HG02943 (cell line): ENCODE measurements around the gene ZNF536.

Experiments
- ATAC-seq: cut with Tn5 transposase; IDR thresholded peaks from one replicate; pipeline ENCODE4 v1.9.1; 2021; ENCODE audit warnings: mild to moderate bottlenecking, low read depth, moderate library complexity; ENCODE audit not compliant: unreplicated experiment

The ZNF536 gene

DNA sequence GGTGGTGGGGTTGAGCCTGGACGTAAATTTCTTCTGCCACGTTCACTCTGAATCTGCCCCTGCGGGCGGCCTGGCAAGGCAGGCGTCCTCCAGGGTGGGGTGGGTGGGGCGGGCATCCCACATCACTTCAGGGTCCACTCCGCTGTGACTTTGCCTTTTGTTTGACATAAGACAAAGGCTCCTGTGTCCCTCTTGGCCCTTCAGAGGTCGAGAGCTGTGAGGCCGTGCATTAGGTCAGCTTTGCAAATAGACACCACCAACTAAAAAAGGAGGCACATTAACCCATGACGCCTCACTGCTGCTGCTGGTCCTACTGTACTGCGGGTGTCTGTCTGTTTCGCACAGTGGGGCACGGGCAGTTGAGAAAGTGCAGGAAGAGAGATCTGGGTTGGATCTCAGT, 10.5 kb upstream of the ZNF536 start:
- ATAC-seq: no peak

DNA sequence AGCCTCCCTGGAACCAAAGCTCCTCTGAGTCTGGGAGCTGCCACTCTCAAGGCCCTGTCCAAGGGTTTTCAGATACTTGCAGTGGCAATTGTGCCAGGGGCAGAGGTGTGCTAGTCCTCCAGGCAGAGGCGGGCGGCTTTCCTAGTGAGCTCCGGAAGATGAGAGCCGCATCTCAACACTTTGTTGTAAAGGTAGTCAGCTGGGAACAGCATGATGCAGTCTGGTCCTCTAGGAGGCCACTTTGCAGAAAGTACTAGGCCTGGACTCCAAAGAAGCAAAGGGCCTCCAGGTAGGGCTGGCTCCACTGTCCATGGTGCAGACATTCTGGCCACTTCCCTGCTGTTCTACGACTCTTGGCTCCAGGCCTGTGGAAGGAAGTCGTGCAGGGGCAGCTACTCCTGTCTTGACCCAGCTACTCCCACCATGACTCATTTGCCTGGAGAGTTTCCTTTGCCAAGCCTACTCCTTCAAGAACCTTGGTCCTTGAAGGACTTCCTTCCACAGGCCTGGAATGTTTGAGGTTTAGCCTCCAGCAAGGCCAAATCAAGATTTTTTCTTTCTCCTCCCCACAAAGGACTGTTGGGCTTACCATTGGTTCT, 9.9 kb upstream of the ZNF536 start:
- no peak for ATAC-seq

DNA sequence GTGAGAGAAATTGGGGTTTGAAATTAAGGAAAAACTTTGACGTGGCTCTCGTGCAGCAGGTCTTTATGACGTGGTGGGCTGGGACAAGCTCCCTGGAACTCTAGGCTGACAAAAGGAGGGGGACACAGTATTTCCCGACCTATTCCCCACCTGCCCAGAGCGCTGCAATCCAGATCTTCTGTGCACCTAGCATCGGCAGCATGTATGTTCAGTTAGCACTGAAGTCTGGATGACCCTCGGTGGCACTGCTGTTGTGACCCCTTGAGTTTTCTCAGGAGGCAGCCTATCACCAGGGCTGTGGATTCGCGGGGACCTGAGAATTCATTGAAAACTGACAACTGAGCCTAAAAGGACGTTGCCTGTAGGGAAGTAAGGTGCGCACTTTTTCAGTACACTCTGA, 9.1 kb upstream of the ZNF536 start:
- no peak for ATAC-seq

DNA sequence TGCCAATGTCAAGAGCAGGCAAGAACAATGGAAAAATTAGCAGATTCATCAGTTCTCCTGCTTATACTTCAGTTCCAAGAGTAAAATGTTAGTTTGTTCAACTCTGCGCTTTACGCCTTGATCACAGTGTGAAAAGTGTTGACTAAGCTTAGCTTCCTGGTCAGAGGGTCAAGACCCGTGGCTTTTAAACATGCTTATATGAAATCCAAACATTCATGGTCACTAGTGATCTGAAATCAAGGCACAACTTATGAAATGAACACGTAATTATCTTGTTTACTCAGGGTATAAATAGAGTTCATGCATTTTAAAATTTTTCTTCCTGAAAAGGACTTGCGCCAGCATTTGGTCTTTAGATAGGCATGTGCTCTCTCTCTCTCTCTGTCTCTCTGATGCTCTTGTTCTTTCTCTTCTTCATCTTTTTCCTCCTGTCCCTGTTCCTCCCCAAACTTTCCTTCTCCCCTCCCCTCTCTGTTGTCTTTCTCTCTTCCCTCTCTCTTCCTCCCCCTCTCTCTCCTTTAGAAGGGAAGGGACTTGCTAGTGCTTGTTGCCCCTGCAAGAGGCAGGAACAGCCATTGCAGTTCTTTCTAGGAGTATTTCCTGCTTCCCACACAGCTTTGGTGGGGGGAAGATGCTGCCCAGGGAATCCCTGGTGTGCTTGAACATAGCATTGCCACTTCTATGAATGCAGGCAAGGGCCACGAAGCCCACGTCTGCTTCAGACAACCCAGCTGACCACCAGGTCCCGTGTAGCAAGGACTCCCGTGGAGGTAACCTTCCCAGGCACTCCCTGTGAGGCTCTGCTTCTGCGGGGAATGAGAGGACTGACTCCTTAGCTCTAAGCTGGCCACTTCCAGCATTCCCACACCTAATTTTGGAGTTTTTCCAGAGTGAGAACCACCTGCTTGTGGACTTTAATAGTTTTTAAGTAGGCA, 7.1 kb upstream of the ZNF536 start:
- ATAC-seq: no peak

DNA sequence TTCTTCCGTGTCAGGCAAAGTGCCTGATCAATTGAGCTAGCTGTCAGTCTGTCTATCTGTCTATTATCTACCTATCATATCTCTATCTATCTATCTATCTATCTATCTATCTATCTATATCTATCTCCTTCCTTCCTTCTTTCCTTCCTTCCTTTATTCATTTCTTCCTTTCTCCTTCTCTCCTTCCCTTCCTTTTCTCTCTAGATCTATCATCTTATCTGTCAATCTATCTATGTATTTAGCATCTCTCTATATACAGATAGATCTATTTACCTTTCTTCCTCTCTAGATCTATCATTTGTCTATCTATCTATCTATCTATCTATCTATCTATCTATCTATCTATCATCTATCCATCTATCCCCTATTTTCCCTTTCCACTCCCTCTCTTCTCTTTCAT, 5.9 kb upstream of the ZNF536 start:
- ATAC-seq: no peak

DNA sequence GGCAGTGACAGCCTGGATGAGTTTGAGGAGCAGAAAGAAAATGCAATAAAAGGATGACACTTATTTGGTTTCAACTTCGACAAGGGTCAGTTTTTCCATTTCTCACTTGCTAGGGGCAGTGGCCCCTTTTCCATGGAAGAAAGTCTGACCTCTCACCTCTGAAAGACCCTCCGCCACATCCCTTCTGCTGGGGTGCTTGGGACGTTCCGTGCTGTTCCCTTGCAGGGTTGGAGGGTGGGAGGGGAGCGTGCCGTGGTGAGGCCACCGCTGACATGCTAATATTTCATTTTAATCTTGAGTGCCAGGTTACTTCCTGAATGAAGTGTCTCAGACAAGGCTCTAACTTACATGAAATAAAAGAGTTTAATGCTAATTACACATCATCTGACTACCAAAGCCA, 5.2 kb upstream of the ZNF536 start:
- no peak for ATAC-seq

DNA sequence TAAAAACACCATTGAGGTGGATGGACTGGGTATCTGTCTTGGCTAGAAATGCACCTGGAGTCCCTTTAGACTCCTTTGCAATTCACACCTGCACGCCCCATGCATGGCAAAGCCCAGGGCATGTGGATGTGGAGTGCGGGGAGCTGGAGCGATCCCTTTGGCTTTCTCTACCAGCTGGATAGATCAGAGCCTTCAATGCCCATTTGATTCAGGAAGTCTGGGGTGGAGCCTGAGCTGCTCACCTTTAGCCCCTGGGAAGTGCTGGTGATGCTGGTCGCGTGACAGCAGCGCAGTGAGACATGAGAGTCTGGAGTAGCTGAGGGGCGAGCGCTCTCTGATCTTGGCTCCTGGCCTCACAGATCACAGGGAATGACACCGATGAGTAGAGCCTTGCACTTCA, 4.8 kb upstream of the ZNF536 start:
- ATAC-seq: no peak

DNA sequence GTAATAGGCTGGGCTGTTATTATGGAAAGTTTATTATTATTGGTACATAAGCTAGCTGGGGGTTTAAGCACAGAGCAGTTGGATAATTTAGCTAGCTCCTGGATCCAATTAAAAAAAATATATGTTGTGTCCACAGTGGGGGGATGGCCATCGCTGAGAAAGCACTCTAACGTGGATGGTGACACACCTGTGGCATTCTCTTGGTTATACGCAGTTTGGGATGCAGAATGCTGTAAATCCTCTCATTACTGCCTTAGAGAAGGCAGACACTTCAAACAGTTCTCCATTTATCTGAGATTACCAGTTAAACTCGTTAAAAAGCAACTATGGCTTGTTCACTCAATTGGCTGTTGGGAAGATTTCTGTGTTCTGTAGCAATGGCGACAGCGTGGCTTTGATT, 2.4 kb upstream of the ZNF536 start:
- no peak for ATAC-seq

DNA sequence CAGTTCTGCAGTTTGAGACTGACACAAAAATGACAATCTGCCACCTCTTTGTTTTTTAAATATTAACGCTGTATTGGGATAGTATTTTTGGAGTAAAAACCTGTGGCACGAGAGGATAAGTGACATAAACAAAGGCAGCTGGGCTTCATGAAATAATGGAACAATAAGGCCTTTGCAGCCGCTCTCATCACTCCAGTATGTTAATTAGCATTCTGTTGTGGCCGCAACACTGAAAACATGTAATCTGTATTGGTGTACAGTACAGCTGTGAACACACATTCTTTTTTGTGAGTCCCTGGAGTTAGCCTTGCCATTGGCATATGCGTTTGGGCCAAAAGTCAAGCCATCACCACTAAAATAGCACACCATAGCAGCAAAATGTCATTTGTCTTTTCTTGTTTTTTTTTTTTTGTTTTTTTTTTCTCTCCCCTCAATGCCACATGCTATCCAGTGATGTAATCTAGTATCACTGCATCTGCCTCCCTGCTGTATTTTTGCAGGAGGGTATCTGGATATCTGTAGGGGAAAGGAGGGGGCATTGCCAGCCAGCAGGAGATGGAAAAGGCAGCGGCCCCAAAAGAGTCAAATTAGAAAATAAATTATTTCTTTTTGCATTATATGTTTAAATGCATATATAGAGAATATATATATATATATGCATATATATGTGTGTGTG, 885 bp upstream of the ZNF536 start:
- no peak for ATAC-seq

DNA sequence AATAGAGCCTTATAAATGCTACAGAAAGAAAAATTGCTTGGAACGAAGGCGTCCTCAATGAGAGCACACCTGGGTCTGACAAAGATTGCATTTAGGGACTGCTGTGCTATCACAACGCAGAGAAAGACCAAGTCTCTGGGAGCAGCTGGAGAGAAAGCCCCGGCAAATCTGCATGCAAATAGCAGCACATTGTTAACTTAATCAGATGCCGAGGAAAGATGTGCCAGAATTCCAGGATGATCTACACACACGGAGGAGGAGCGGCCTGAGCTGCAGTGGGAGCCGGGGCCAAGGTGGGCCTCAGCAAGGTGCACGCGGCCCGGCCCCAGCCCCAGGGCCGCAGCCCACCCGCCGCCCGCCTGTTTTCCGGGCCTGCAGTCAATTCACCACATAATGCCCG, 1.4 kb downstream of the ZNF536 start:
- ATAC-seq: no peak

DNA sequence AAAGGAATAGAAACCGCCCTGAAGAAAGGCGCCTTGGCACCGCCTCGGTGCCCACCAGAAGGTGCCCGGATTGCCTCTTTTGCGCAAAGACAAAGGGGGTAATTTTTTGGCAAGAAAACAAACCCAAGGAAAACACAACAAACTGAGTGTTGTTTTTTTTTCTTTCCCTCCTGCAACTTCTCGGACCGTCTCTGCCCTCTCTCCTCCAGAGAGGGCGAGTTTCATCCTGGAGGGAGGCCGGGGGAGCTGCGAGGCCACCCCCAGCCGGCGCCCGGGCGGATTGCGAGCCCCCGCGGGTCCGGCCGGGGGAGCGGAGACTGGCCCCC, 2.3 kb downstream of the ZNF536 start:
- no peak for ATAC-seq

DNA sequence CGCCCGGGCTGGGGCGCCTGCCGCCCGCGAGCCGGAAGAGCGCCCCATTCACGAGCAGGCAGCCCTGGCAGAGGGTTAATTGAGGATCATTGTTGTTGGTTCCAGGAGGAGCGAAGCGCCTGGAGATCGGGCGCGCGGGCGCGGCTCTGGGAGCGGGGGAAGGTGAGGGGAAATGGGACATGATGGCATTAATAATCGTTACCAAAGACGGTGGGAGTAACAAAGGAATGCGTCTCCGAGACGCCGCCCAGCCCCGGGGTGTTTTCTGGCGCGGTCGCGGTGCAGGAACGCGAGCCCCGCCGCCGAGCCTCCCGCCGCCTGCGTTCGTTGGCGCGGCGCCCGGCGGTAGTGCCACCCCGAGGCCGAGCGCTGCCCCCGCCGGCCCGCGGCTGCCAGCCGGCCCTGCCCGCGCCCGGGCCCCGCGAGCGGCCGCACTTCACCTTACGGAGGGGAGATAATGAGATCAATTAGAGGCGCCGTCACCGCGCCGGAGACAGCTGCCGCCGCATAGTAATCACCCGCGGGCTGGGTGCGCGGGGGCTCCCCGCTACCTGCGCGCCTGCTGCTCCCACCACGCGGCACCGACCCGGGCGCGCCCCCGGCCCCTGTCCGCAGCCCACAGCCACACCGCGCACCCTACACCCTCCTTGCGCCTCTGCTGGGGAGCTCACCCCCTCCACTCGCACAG, 2.8 kb downstream of the ZNF536 start:
- ATAC-seq: no peak

DNA sequence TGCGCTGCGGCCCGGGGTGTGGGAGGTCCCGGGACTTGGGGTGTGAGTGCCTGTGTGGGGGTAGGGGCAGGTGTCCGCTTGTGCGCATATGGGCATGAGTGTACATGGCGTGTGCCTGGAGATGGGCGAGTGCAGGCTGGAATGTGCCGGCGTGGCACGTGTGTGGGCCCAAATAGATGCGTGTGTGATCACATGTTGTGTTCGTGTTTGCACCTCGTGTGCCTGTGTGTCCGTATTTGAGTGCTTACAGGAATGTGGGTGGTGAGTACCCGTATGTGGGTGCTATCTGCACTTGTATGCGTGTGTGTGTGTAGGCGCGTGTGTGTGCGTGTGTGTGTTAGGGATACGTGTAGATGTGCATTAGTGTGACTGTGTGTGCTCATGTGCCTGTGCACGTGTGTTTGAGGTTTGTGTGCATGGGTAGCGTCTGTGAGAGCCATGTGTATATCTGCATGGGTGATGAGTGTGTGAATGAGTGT, 3.4 kb downstream of the ZNF536 start:
- no peak for ATAC-seq

DNA sequence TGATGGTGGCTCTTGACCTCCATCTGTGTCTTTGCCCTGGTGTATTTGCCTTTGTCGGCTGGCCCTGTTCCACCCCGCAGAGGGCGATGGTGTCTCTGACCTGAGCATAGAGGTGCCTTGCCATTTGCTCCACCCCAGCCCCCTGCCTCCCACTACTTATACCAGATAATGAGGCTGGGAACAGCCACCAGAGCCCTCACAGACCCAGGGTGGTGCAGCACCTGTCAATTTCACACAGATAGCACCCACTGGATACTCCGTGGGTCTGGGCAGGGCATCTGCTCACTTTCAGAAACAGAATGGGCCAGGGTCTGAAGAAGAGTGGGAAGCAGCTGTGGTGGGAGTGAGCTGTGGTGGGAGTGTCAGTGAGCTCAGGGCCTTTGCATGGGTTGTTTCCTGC, 4.1 kb downstream of the ZNF536 start:
- ATAC-seq: no peak

DNA sequence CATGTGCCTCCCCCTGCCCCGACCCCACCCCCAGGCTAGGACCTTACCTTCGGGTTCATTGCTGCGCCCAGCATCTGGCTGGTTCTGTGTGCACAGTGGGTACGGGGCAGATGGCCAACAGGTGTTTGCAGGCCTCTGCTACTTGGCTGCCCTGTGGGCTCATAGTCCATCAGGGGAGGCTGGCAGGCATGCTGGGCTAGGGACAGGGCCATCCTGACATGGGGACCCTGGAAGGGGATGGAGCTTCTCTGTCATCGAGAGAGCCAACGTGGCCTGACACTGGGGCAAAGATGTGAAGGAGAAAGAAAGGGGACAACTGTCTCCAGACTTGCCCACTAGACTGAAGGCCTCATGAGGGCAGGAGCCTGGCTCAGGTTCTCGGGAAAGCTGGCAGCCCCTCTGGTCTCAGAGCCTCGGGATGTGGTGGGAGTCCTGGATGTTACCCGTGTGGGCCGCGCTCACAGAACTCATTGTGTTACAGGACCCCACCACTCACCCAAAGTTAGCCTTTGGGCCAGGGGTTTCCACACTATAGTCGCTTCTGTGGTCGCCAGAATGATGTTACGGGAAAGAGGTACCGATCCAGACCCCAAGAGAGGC, 4.7 kb downstream of the ZNF536 start:
- ATAC-seq: no peak

DNA sequence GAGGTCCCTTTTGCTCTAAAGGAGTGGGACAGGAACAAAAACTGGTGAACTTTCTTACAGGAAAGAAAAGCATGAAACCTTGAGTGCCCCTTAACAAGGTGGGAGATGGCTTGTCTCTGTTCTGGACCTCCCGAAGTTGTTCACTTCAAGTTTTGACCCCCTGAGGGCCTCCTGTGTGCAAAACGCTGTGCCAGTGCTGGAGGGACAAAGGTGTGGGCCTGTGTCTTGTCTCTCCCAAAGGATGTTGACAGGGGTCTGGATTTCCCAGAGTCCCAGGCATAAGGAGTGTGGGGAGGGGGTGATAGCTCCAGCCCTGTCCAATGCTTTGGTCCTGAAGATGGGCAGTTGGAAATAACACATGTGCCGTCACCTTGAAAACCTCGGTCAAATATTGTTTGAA, 6.5 kb downstream of the ZNF536 start:
- ATAC-seq: no peak

DNA sequence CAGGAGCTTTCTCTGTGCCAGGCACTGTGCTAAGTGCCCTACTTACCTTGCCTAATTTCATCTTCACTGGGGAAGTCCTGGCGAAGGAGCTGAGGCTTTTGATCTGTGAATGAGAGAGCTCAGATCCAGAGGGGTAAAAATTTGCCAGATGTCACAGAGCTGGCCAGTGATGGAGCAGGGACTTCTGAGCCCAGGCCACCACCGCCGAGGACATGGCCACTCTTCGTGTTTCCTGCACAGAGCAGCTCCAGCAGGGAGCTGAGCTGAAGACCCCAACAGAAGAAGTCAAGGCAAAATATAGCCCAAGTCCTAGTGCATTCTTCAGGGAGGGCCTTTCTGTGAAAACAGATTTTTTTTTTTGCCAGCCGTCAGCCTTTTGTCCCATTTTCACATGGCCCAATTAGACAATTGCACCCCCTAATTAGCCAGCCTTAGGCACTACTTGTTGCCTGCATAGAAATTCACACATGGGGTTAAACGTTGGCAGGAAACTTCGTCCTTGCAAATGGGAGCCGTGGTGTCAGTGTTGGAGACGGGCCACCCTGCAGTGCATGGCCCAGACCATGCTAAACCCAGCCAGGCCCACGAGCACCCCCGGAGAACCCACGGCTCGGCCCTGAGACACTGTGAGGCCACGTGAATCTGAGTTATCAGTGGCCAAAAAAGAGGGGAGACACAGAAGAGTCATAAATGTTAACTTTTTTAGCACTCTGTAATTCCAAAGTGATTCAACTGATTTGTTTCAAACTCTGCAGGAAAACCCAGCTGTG, 7.8 kb downstream of the ZNF536 start:
- ATAC-seq: no peak

DNA sequence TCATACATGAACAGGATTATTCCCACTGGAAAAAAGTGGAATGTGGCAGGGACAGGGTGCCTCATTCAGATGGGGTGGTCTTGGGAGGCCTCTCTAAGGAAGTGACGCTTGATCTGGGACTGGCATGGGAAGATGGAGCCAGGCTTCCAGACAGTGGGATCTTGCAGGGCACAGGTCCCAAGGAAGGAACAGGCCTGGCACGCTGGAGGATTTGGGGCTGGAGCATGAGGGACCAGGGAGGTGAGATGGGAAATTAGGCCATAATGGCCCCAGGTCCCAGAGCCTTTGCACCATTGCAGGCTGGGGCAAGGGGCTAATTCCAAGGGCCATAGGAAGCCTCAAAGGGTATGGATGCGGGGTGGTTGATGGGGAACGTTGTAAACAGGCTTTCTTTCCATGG, 9.2 kb downstream of the ZNF536 start:
- ATAC-seq: no peak

DNA sequence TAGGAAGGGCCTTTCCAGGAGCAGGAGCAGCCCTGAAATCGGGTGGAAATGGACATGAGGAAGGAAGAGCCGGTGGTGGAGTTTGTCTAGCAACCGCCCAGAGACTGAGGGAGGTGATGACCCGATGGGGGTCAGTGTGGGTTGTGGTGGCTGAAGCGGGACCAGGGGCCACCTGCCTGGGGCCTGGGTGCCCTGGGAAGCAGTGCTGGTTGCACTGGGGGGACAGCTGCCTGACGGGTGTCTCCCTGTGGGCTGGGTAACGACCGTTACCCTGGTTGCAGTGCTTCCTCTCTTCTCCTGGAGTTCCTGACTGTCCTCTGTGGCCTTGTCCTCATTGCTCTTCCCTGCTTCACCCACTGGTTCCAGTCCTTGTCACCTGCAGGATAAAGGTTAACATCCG, 13.0 kb downstream of the ZNF536 start:
- ATAC-seq: no peak

DNA sequence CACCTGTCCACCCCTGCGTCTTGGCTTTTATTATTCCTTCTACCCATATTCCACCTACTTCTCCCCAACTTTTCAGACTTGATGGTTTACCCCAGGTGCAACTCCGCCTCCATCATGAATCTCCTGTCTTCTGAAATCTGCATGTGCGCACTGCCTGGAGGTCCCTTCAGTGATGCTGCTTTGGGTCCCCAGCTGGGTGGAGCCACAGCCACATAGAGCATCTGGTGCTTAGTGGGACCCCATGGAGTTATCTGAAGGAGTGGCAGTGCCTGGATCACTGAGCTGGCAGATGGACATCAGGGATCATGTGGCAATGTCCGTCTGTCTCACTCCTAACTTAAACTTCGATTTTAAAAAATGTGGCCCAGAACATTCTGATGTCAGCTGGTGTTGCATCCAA, 13.5 kb downstream of the ZNF536 start:
- ATAC-seq: no peak
